ENCODE results near the gene PIWIL4.

Gene PIWIL4

GRCh38 chr11:94574193-94574961 lies 7.2 kb downstream of the PIWIL4 start:
- Histone ChIP-seq H3K27ac (ENCODE audit: low read length) (no peak overlapping the region), H3K27me3 (ENCODE audit: control insufficient read depth, insufficient read depth, low read length) (no peaks in the 10 kb centered on the region), H3K9ac (ENCODE audit: low read length) (no peak overlapping the region), H3K9me3 (ENCODE audit: control insufficient read depth, low read depth, low read length) (no peaks in the 10 kb centered on the region), H3K4me3 (ENCODE audit: low read length) (no peak overlapping the region), H3K36me3 (ENCODE audit: control insufficient read depth, low read depth, low read length) (no peaks in the 10 kb centered on the region), H3K4me1 (ENCODE audit: control insufficient read depth, low read depth, low read length) (no peaks in the 10 kb centered on the region)

- no peaks in the 10 kb centered on the region for H3K36me3 ChIP-seq (ENCODE audit: control insufficient read depth, low read depth, low read length)
- H3K27ac ChIP-seq (ENCODE audit: low read length) = no peak overlapping the region
- no peaks in the 10 kb centered on the region for H3K27me3 ChIP-seq (ENCODE audit: control insufficient read depth, insufficient read depth, low read length)
- H3K9ac ChIP-seq (ENCODE audit: low read length) = no peak overlapping the region
- no peaks in the 10 kb centered on the region for H3K4me1 ChIP-seq (ENCODE audit: control insufficient read depth, low read depth, low read length)
- H3K9me3 ChIP-seq (ENCODE audit: control insufficient read depth, low read depth, low read length) = no peaks in the 10 kb centered on the region
- no peak overlapping the region for H3K4me3 ChIP-seq (ENCODE audit: low read length)
Observed at GRCh38 chr11:94576306-94576705, 9.1 kb downstream of the PIWIL4 start.

GRCh38 chr11:94577841-94578240 lies 10.7 kb downstream of the PIWIL4 start:
- Histone ChIP-seq H3K27me3 (ENCODE audit: control insufficient read depth, insufficient read depth, low read length) (no peaks in the 10 kb centered on the region), H3K4me3 (ENCODE audit: low read length) (no peak overlapping the region), H3K4me1 (ENCODE audit: control insufficient read depth, low read depth, low read length) (no peaks in the 10 kb centered on the region), H3K27ac (ENCODE audit: low read length) (no peak overlapping the region), H3K36me3 (ENCODE audit: control insufficient read depth, low read depth, low read length) (no peaks in the 10 kb centered on the region), H3K9ac (ENCODE audit: low read length) (no peak overlapping the region), H3K9me3 (ENCODE audit: control insufficient read depth, low read depth, low read length) (no peaks in the 10 kb centered on the region)

- no peak overlapping the region for H3K27ac ChIP-seq (ENCODE audit: low read length)
Observed at GRCh38 chr11:94581926-94582325, 14.8 kb downstream of the PIWIL4 start.

GRCh38 chr11:94583213-94583865 lies 16.2 kb downstream of the PIWIL4 start:
- Histone ChIP-seq H3K36me3 (ENCODE audit: control insufficient read depth, low read depth, low read length) (no peaks in the 10 kb centered on the region), H3K27me3 (ENCODE audit: control insufficient read depth, insufficient read depth, low read length) (no peaks in the 10 kb centered on the region), H3K27ac (ENCODE audit: low read length) (no peak overlapping the region), H3K9ac (ENCODE audit: low read length) (no peak overlapping the region), H3K4me1 (ENCODE audit: control insufficient read depth, low read depth, low read length) (no peaks in the 10 kb centered on the region), H3K9me3 (ENCODE audit: control insufficient read depth, low read depth, low read length) (no peaks in the 10 kb centered on the region), H3K4me3 (ENCODE audit: low read length) (no peak overlapping the region)

More at GRCh38 chr11:94581926-94582325, 14.8 kb downstream of the PIWIL4 start:
- Histone ChIP-seq H3K27me3 (ENCODE audit: control insufficient read depth, insufficient read depth, low read length) (no peaks in the 10 kb centered on the region), H3K9ac (ENCODE audit: low read length) (no peak overlapping the region), H3K36me3 (ENCODE audit: control insufficient read depth, low read depth, low read length) (no peaks in the 10 kb centered on the region), H3K4me3 (ENCODE audit: low read length) (no peak overlapping the region), H3K4me1 (ENCODE audit: control insufficient read depth, low read depth, low read length) (no peaks in the 10 kb centered on the region), H3K9me3 (ENCODE audit: control insufficient read depth, low read depth, low read length) (no peaks in the 10 kb centered on the region)

GRCh38 chr11:94583866-94584500 lies 16.8 kb downstream of the PIWIL4 start:
- no peak overlapping the region for H3K27ac ChIP-seq (ENCODE audit: low read length)

GRCh38 chr11:94584978-94585377 lies 17.8 kb downstream of the PIWIL4 start:
- H3K27me3 ChIP-seq (ENCODE audit: control insufficient read depth, insufficient read depth, low read length) = no peaks in the 10 kb centered on the region
- H3K9me3 ChIP-seq (ENCODE audit: control insufficient read depth, low read depth, low read length) = no peaks in the 10 kb centered on the region
- no peaks in the 10 kb centered on the region for H3K4me1 ChIP-seq (ENCODE audit: control insufficient read depth, low read depth, low read length)
- H3K27ac ChIP-seq (ENCODE audit: low read length) = no peak overlapping the region
- no peak overlapping the region for H3K4me3 ChIP-seq (ENCODE audit: low read length)
- no peaks in the 10 kb centered on the region for H3K36me3 ChIP-seq (ENCODE audit: control insufficient read depth, low read depth, low read length)
- H3K9ac ChIP-seq (ENCODE audit: low read length) = no peak overlapping the region

More at GRCh38 chr11:94583866-94584500, 16.8 kb downstream of the PIWIL4 start:
- no peaks in the 10 kb centered on the region for H3K9me3 ChIP-seq (ENCODE audit: control insufficient read depth, low read depth, low read length)
- H3K27me3 ChIP-seq (ENCODE audit: control insufficient read depth, insufficient read depth, low read length) = no peaks in the 10 kb centered on the region
- H3K4me1 ChIP-seq (ENCODE audit: control insufficient read depth, low read depth, low read length) = no peaks in the 10 kb centered on the region
- H3K4me3 ChIP-seq (ENCODE audit: low read length) = no peak overlapping the region
- no peaks in the 10 kb centered on the region for H3K36me3 ChIP-seq (ENCODE audit: control insufficient read depth, low read depth, low read length)
- H3K9ac ChIP-seq (ENCODE audit: low read length) = no peak overlapping the region

- H3K27me3 ChIP-seq (ENCODE audit: control insufficient read depth, insufficient read depth, low read length) = no peaks in the 10 kb centered on the region
Observed at GRCh38 chr11:94585399-94585798, 18.2 kb downstream of the PIWIL4 start.

GRCh38 chr11:94586546-94586945 lies 19.4 kb downstream of the PIWIL4 start:
- H3K27ac ChIP-seq (ENCODE audit: low read length) = no peak overlapping the region
- H3K36me3 ChIP-seq (ENCODE audit: control insufficient read depth, low read depth, low read length) = no peaks in the 10 kb centered on the region
- H3K9ac ChIP-seq (ENCODE audit: low read length) = no peak overlapping the region
- no peaks in the 10 kb centered on the region for H3K9me3 ChIP-seq (ENCODE audit: control insufficient read depth, low read depth, low read length)
- H3K4me3 ChIP-seq (ENCODE audit: low read length) = no peak overlapping the region
- H3K27me3 ChIP-seq (ENCODE audit: control insufficient read depth, insufficient read depth, low read length) = no peaks in the 10 kb centered on the region
- H3K4me1 ChIP-seq (ENCODE audit: control insufficient read depth, low read depth, low read length) = no peaks in the 10 kb centered on the region

More at GRCh38 chr11:94585399-94585798, 18.2 kb downstream of the PIWIL4 start:
- no peak overlapping the region for H3K9ac ChIP-seq (ENCODE audit: low read length)
- no peak overlapping the region for H3K27ac ChIP-seq (ENCODE audit: low read length)
- no peaks in the 10 kb centered on the region for H3K4me1 ChIP-seq (ENCODE audit: control insufficient read depth, low read depth, low read length)
- no peak overlapping the region for H3K4me3 ChIP-seq (ENCODE audit: low read length)
- no peaks in the 10 kb centered on the region for H3K36me3 ChIP-seq (ENCODE audit: control insufficient read depth, low read depth, low read length)
- no peaks in the 10 kb centered on the region for H3K9me3 ChIP-seq (ENCODE audit: control insufficient read depth, low read depth, low read length)

- Histone ChIP-seq H3K9me3 (ENCODE audit: control insufficient read depth, low read depth, low read length) (no peaks in the 10 kb centered on the region), H3K4me3 (ENCODE audit: low read length) (no peak overlapping the region), H3K4me1 (ENCODE audit: control insufficient read depth, low read depth, low read length) (no peaks in the 10 kb centered on the region)
Observed at GRCh38 chr11:94586978-94587377, 19.8 kb downstream of the PIWIL4 start.

GRCh38 chr11:94588366-94588942 lies 21.3 kb downstream of the PIWIL4 start:
- Histone ChIP-seq H3K27ac (ENCODE audit: low read length) (no peak overlapping the region), H3K4me3 (ENCODE audit: low read length) (no peak overlapping the region), H3K9me3 (ENCODE audit: control insufficient read depth, low read depth, low read length) (no peaks in the 10 kb centered on the region), H3K36me3 (ENCODE audit: control insufficient read depth, low read depth, low read length) (no peaks in the 10 kb centered on the region), H3K9ac (ENCODE audit: low read length) (no peak overlapping the region), H3K27me3 (ENCODE audit: control insufficient read depth, insufficient read depth, low read length) (no peaks in the 10 kb centered on the region), H3K4me1 (ENCODE audit: control insufficient read depth, low read depth, low read length) (no peaks in the 10 kb centered on the region)

More at GRCh38 chr11:94586978-94587377, 19.8 kb downstream of the PIWIL4 start:
- Histone ChIP-seq H3K27ac (ENCODE audit: low read length) (no peak overlapping the region), H3K27me3 (ENCODE audit: control insufficient read depth, insufficient read depth, low read length) (no peaks in the 10 kb centered on the region), H3K36me3 (ENCODE audit: control insufficient read depth, low read depth, low read length) (no peaks in the 10 kb centered on the region), H3K9ac (ENCODE audit: low read length) (no peak overlapping the region)

Data from iPS-18a (cell line).